HepG2 (cell line): ENCODE measurements around the gene RBFOX1. TPM values are rescaled to one million over a fixed set of nuclear protein-coding genes. Genes with fewer than 3 reads are reported as not detected.

Experiments
- ATAC-seq: fragments of 200-7000 bp; cut with Tn5 transposase; 3 replicates; pipeline ENCODE4 v1.9.1; 2020; ENCODE audit warnings: mild to moderate bottlenecking, moderate library complexity
- BruUV-seq: library from RNA; stranded (reverse); fragments of 400-500 nt; replicated peaks from 2 replicates; lab custom pipeline; 2021; lab: Mats Ljungman, UMichigan
- CTCF ChIA-PET: fragments of 300-600 bp; formaldehyde crosslinking; extraction: SDS; loops from one replicate; lab custom pipeline; 2021; ENCODE audit warnings: low total read pairs, inconsistent platforms, low intra/inter-chr PET ratio; lab: Yijun Ruan, JAX
- POLR2A ChIA-PET: fragments of 350-600 bp; sonication (Branson Sonifier 250); formaldehyde crosslinking; loops from one replicate; lab custom pipeline; 2020; ENCODE audit warnings: antibody characterized with exemption, inconsistent platforms; lab: Yijun Ruan, JAX
- DNase-seq: peaks from one replicate; pipeline ENCODE4 v3.0.0-alpha.2; 2015; ENCODE audit warnings: low spot score
- FAIRE-seq: peaks from 3 replicates; lab custom pipeline; 2011; peaks lifted over from hg19 to GRCh38; lab: Jason Lieb, UNC
- H2AFZ ChIP-seq: one replicate; pipeline ENCODE4 v1.6.1; 2011; ENCODE audit warnings: low read length, inconsistent platforms
- H3K27ac ChIP-seq: fragments of 300-600 bp; 3 replicates; pipeline ENCODE4 v1.8.0; 2011; ENCODE audit warnings: mixed run types, mild to moderate bottlenecking, mixed read lengths, low read length, inconsistent platforms; ENCODE audit not compliant: insufficient read depth; ENCODE audit errors: extremely low read length
- H3K27me3 ChIP-seq, 2 experiments: fragments of 200-600 bp in 1 of 2; 2 replicates in 1 of 2; 3 replicates in 1 of 2; pipeline versions ENCODE4 v1.6.0 to v1.8.0; 2011; ENCODE audit warnings: low read length in 2 of 2, mild to moderate bottlenecking in 2 of 2, moderate library complexity in 2 of 2, inconsistent platforms in 1 of 2; ENCODE audit not compliant: insufficient read depth in 2 of 2, control insufficient read depth in 1 of 2
- H3K36me3 ChIP-seq, 2 experiments: fragments of 200-600 bp in 1 of 2; replicated peaks in 1 of 2; 2 replicates in 1 of 2; 3 replicates in 1 of 2; pipeline versions ENCODE4 v1.5.1 to v1.8.0; 2011; ENCODE audit warnings: low read length in 2 of 2, inconsistent platforms in 1 of 2; ENCODE audit not compliant: insufficient read depth in 2 of 2, control insufficient read depth in 1 of 2
- H3K4me1 ChIP-seq: 2 replicates; pipeline ENCODE4 v1.5.1; 2012; ENCODE audit warnings: low read length, inconsistent platforms; ENCODE audit not compliant: insufficient read depth
- H3K4me2 ChIP-seq: 2 replicates; pipeline ENCODE4 v1.6.0; 2011; ENCODE audit warnings: low read depth, low read length, inconsistent platforms
- H3K4me3 ChIP-seq, 3 experiments: fragments of 200-600 bp in 1 of 3; sonication (generic), shearing (Covaris generic) in 1 of 3; replicated peaks in 1 of 3; 2 replicates each; pipeline ENCODE4 v1.5.1; 2011 to 2016; ENCODE audit warnings: low read length in 3 of 3, inconsistent platforms in 2 of 3, low read depth in 2 of 3, mild to moderate bottlenecking in 2 of 3, control low read depth in 1 of 3, mixed read lengths in 1 of 3; ENCODE audit not compliant: insufficient read depth in 1 of 3
- H3K79me2 ChIP-seq: one replicate; pipeline ENCODE4 v1.6.1; 2011; ENCODE audit warnings: low read length, inconsistent platforms; ENCODE audit not compliant: insufficient read depth
- H3K9ac ChIP-seq: 2 replicates; pipeline ENCODE4 v1.6.0; 2011; ENCODE audit warnings: mild to moderate bottlenecking, low read depth, low read length, inconsistent platforms; ENCODE audit not compliant: insufficient read depth
- H3K9me3 ChIP-seq: 2 replicates; pipeline ENCODE4 v1.5.1; 2012; ENCODE audit warnings: mild to moderate bottlenecking, low read length
- H4K20me1 ChIP-seq: 2 replicates; pipeline ENCODE4 v1.6.0; 2011; ENCODE audit warnings: inconsistent platforms, mild to moderate bottlenecking, low read length, moderate library complexity; ENCODE audit not compliant: insufficient read depth
- ARNT2 ChIP-seq: sonication (generic); formaldehyde crosslinking; IDR thresholded peaks from 2 replicates; pipeline ENCODE4 v1.8.0; 2022; ENCODE audit warnings: mild to moderate bottlenecking, low read depth, missing genetic modification reagents, moderate library complexity
- CCDC6 ChIP-seq: sonication (generic); formaldehyde crosslinking; IDR thresholded peaks from 2 replicates; pipeline ENCODE4 v1.8.1; 2022; ENCODE audit warnings: mild to moderate bottlenecking, missing genetic modification reagents, moderate library complexity
- GFI1 ChIP-seq: sonication (generic); formaldehyde crosslinking; IDR thresholded peaks from 2 replicates; pipeline ENCODE4 v1.5.0; 2020; ENCODE audit warnings: missing genetic modification reagents, mild to moderate bottlenecking, borderline replicate concordance
- IRX3 ChIP-seq: sonication (generic); formaldehyde crosslinking; IDR thresholded peaks from 2 replicates; pipeline ENCODE4 v1.8.1; 2023; ENCODE audit warnings: mild to moderate bottlenecking, low read depth, missing genetic modification reagents, borderline replicate concordance
- MAF1 ChIP-seq: sonication (generic); formaldehyde crosslinking; IDR thresholded peaks from 2 replicates; pipeline ENCODE4 v1.5.0; 2020; ENCODE audit warnings: missing genetic modification reagents, borderline replicate concordance
- RFXAP ChIP-seq: sonication (generic); formaldehyde crosslinking; IDR thresholded peaks from 2 replicates; pipeline ENCODE4 v1.4.0; 2020; ENCODE audit warnings: missing genetic modification reagents, borderline replicate concordance
- SMC3 ChIP-seq: IDR thresholded peaks from 2 replicates; pipeline ENCODE4 v1.6.1; 2011; ENCODE audit warnings: low read length, improper control_type of control experiment
- TMF1 ChIP-seq: sonication (generic); formaldehyde crosslinking; IDR thresholded peaks from 2 replicates; pipeline ENCODE4 v1.8.1; 2022; ENCODE audit warnings: low read depth, missing genetic modification reagents
- ZFP1 ChIP-seq: IDR thresholded peaks from 2 replicates; pipeline ENCODE4 v1.6.1; 2016
- ZKSCAN1 ChIP-seq: fragments of 150-350 bp; IDR thresholded peaks from 2 replicates; pipeline ENCODE4 v1.6.1; 2014; ENCODE audit warnings: low read length
- ZNF143 ChIP-seq: sonication (generic); formaldehyde crosslinking; IDR thresholded peaks from 2 replicates; pipeline ENCODE4 v1.4.0; 2020; ENCODE audit warnings: missing genetic modification reagents
- ZNF274 ChIP-seq: sonication (generic); formaldehyde crosslinking; IDR thresholded peaks from 2 replicates; pipeline ENCODE4 v1.5.1; 2020; ENCODE audit warnings: mild to moderate bottlenecking, missing genetic modification reagents
- ZNF816 ChIP-seq: sonication (generic); formaldehyde crosslinking; IDR thresholded peaks from 2 replicates; pipeline ENCODE4 v1.8.0; 2022; ENCODE audit warnings: missing genetic modification reagents, mild to moderate bottlenecking, borderline replicate concordance
- WGBS: methylation state at CpG from one replicate; pipeline ENCODE4 v1.1.6; 2017; ENCODE audit warnings: low lambda C conversion rate; 5-methylcytosine and 5-hydroxymethylcytosine counted together
- in situ Hi-C: cut with HindIII; loops from 2 replicates; pipeline ENCODE4 v1.10.0; 2017; ENCODE audit warnings: low pct_unique_long_range_greater_than_20kb; ENCODE audit not compliant: extremely low pct_ligation_motif_present
- intact Hi-C: fragments of 100-400 bp; cut with micrococcal nuclease; formaldehyde crosslinking; loops from one replicate; pipeline ENCODE4 v1.10.0; 2022; ENCODE audit not compliant: unreplicated experiment
- polyA plus RNA-seq, 8 experiments: library from polyadenylated mRNA; depleted of rRNA in 3 of 8; stranded (reverse) in 7 of 8; unstranded in 1 of 8; fragments of >200 nt; fragmentation: Illumina TruSeq in 4 of 8; extraction: Trizol in 4 of 8; gene quantifications; 2 replicates each; pipeline versions ENCODE4 v1.2.1 to v1.2.3, GENCODE V29; 2011 to 2016; ENCODE audit warnings: low read depth in 4 of 8, missing spikeins in 1 of 8, mixed read lengths in 1 of 8; ENCODE audit not compliant: insufficient read depth in 1 of 8
- total RNA-seq, 5 experiments: library from RNA; depleted of rRNA; stranded (reverse); fragments of >200 nt; fragmentation: Illumina TruSeq; extraction: Trizol; gene quantifications; 2 replicates each; pipeline ENCODE4 v1.2.3, GENCODE V29; 2016; ENCODE audit warnings: low read depth in 1 of 5
- TF ChIP-seq, protein P1 (sequence below): sonication (generic); formaldehyde crosslinking; IDR thresholded peaks from 2 replicates; pipeline ENCODE4 v1.4.0; 2020; ENCODE audit warnings: missing genetic modification reagents, borderline replicate concordance
- TF ChIP-seq, protein P2 (sequence below): sonication (generic); formaldehyde crosslinking; IDR thresholded peaks from 2 replicates; pipeline ENCODE4 v1.4.0; 2020; ENCODE audit warnings: low read depth, mild to moderate bottlenecking, missing genetic modification reagents

The RBFOX1 gene
- total and polyA plus RNA-seq, 2 of the 13 experiments (the other 11 are each of a cell fraction or from before 2014, with no cell fraction given) = not detected

DNA sequence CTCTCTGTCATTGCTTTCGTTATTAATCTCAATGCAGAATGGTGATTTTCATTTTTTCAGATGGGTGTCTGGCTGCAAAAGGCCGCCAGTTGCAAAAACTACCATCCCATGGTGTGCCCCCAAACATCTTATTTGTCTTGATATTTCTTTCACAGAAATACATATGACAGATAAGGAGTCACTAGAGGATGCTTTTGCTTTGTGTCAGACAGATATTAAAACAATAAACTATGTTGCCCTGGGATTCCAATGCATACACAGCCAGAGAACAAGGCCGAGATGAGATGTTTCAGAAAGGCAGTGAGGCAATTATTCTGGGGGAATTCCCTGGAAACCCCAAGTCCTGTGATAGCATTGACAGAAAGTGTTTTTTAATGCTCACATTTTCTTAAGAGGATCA lies 307.7 kb downstream of the RBFOX1 start (continued):
- TF ChIP-seq, protein P1, sequence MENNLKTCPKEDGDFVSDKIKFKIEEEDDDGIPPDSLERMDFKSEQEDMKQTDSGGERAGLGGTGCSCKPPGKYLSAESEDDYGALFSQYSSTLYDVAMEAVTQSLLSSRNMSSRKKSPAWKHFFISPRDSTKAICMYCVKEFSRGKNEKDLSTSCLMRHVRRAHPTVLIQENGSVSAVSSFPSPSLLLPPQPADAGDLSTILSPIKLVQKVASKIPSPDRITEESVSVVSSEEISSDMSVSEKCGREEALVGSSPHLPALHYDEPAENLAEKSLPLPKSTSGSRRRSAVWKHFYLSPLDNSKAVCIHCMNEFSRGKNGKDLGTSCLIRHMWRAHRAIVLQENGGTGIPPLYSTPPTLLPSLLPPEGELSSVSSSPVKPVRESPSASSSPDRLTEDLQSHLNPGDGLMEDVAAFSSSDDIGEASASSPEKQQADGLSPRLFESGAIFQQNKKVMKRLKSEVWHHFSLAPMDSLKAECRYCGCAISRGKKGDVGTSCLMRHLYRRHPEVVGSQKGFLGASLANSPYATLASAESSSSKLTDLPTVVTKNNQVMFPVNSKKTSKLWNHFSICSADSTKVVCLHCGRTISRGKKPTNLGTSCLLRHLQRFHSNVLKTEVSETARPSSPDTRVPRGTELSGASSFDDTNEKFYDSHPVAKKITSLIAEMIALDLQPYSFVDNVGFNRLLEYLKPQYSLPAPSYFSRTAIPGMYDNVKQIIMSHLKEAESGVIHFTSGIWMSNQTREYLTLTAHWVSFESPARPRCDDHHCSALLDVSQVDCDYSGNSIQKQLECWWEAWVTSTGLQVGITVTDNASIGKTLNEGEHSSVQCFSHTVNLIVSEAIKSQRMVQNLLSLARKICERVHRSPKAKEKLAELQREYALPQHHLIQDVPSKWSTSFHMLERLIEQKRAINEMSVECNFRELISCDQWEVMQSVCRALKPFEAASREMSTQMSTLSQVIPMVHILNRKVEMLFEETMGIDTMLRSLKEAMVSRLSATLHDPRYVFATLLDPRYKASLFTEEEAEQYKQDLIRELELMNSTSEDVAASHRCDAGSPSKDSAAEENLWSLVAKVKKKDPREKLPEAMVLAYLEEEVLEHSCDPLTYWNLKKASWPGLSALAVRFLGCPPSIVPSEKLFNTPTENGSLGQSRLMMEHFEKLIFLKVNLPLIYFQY (CRISPR knock-in tag) = no peak
- TF ChIP-seq ZFP1 (CRISPR knock-in tag) = no peak
- no peak for TF ChIP-seq ZNF274 (CRISPR knock-in tag)
- TF ChIP-seq ARNT2 = no peak
- no peak for TF ChIP-seq ZKSCAN1
- TF ChIP-seq SMC3 = no peak
- no peak for TF ChIP-seq RFXAP
- TF ChIP-seq, all 625 proteins: peak for 0

- FAIRE-seq (no peak), ATAC-seq (no peak), DNase-seq (no peak)
- 5% methylated on average over 6 of the region's 6 CpGs for WGBS
- Histone ChIP-seq H3K9me3 (peaks cover 10% of the 10 kb centered on the region; the same call in 1 of the 2 replicates), H4K20me1 (no peaks in the 10 kb centered on the region), H3K27ac (no peak overlapping the region), H3K79me2 (no peaks in the 10 kb centered on the region), H3K4me3 (no peak overlapping the region), H2AFZ (no peak overlapping the region), H3K4me2 (no peak overlapping the region), H3K27me3 (no peaks in the 10 kb centered on the region; a peak in 1 of 5 replicates), H3K36me3 (no peaks in the 10 kb centered on the region), H3K9ac (no peak overlapping the region), H3K4me1 (no peaks in the 10 kb centered on the region)
- BruUV-seq = no TSS peak
- ChIA-PET CTCF (no interaction called here), POLR2A (no interaction called here)
- intact Hi-C loops = no loop called here
- in situ Hi-C loops = no loop called here
- TF ChIP-seq, protein P1 (CRISPR knock-in tag) = no peak
- no peak for TF ChIP-seq ZNF816 (CRISPR knock-in tag)
- TF ChIP-seq, protein P2, sequence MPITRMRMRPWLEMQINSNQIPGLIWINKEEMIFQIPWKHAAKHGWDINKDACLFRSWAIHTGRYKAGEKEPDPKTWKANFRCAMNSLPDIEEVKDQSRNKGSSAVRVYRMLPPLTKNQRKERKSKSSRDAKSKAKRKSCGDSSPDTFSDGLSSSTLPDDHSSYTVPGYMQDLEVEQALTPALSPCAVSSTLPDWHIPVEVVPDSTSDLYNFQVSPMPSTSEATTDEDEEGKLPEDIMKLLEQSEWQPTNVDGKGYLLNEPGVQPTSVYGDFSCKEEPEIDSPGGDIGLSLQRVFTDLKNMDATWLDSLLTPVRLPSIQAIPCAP (CRISPR knock-in tag) = no peak
- TF ChIP-seq GFI1 = no peak
- no peak for TF ChIP-seq IRX3 (CRISPR knock-in tag)
- no peak for TF ChIP-seq TMF1 (CRISPR knock-in tag)
- no peak for TF ChIP-seq ZNF143 (CRISPR knock-in tag)
- no peak for TF ChIP-seq MAF1
- TF ChIP-seq CCDC6 (CRISPR knock-in tag) = no peak
Measured at GRCh38 chr16:7644176-7644575, 311.5 kb downstream of the RBFOX1 start.
